OCI-LY7 (cell line): ENCODE data around the gene ENAM. TPM values are rescaled to one million over a fixed set of nuclear protein-coding genes. Genes with fewer than 3 reads are reported as not detected.

Experiments
- Bru-seq: library from RNA; stranded (reverse); fragments of 400-500 nt; gene quantifications from one replicate; lab custom pipeline; 2021; lab: Mats Ljungman, UMichigan
- BruChase-seq, 2 experiments: library from RNA; stranded (reverse); fragments of 400-500 nt; gene quantifications; one replicate each; lab custom pipeline; 2021; lab: Mats Ljungman, UMichigan
- BruUV-seq: library from RNA; stranded (reverse); fragments of 400-500 nt; replicated peaks from 2 replicates; lab custom pipeline; 2021; lab: Mats Ljungman, UMichigan
- CTCF ChIA-PET: fragments of 300-600 bp; sonication (Branson Sonifier 250); formaldehyde crosslinking; loops from one replicate; lab custom pipeline; 2022; ENCODE audit warnings: antibody characterized with exemption; ENCODE audit not compliant: unreplicated experiment; lab: Charles Lee
- POLR2A ChIA-PET: fragments of 300-600 bp; sonication (Branson Sonifier 250); formaldehyde crosslinking; loops from one replicate; lab custom pipeline; 2022; ENCODE audit warnings: antibody characterized with exemption; lab: Charles Lee
- DNase-seq: peaks from one replicate; pipeline ENCODE4 v3.0.0-alpha.2; 2015; ENCODE audit warnings: low spot score
- H2AFZ ChIP-seq: fragments of 200-600 bp; sonication (generic), shearing (Covaris generic); 2 replicates; pipeline ENCODE4 v1.6.1; 2014; ENCODE audit warnings: mild to moderate bottlenecking, antibody characterized with exemption, low read length, moderate library complexity
- H3K27ac ChIP-seq: fragments of 200-600 bp; sonication (generic); 2 replicates; pipeline ENCODE4 v1.5.1; 2014; ENCODE audit warnings: mixed run types, low read depth, mild to moderate bottlenecking, moderate library complexity, low read length, inconsistent platforms; ENCODE audit not compliant: poor library complexity, severe bottlenecking
- H3K36me3 ChIP-seq: fragments of 200-600 bp; sonication (generic); 2 replicates; pipeline ENCODE4 v1.6.1; 2014; ENCODE audit warnings: mild to moderate bottlenecking, antibody characterized with exemption, low read length, moderate library complexity, mixed read lengths; ENCODE audit not compliant: insufficient read depth
- H3K4me1 ChIP-seq: fragments of 200-600 bp; sonication (generic); 2 replicates; pipeline ENCODE4 v1.5.1; 2014; ENCODE audit warnings: mild to moderate bottlenecking, low read length; ENCODE audit not compliant: insufficient read depth, poor library complexity, severe bottlenecking
- H3K4me2 ChIP-seq: fragments of 200-600 bp; sonication (generic); 2 replicates; pipeline ENCODE4 v1.6.1; 2014; ENCODE audit warnings: mild to moderate bottlenecking, low read length
- H3K4me3 ChIP-seq: fragments of 200-600 bp; sonication (generic); 2 replicates; pipeline ENCODE4 v1.5.1; 2014; ENCODE audit warnings: mild to moderate bottlenecking, low read depth, low read length; ENCODE audit not compliant: poor library complexity, severe bottlenecking
- H3K79me2 ChIP-seq: fragments of 200-600 bp; sonication (generic); 2 replicates; pipeline ENCODE4 v1.6.1; 2016; ENCODE audit warnings: low read depth, mild to moderate bottlenecking, low read length, moderate library complexity, mixed read lengths; ENCODE audit not compliant: insufficient read depth
- H3K9me2 ChIP-seq: fragments of 200-600 bp; sonication (generic); 2 replicates; pipeline ENCODE4 v1.6.1; 2016; ENCODE audit warnings: mild to moderate bottlenecking, low read length, mixed read lengths; ENCODE audit not compliant: insufficient read depth
- H3K9me3 ChIP-seq: fragments of 200-600 bp; sonication (generic); 2 replicates; pipeline ENCODE4 v1.6.1; 2014; ENCODE audit warnings: mild to moderate bottlenecking, mixed run types, low read length, mixed read lengths
- H4K20me1 ChIP-seq: fragments of 200-600 bp; sonication (generic); 2 replicates; pipeline ENCODE4 v1.6.1; 2014; ENCODE audit warnings: mild to moderate bottlenecking, antibody characterized with exemption, low read length, moderate library complexity, mixed read lengths; ENCODE audit not compliant: insufficient read depth
- EZH2phosphoT487 ChIP-seq: fragments of 200-600 bp; sonication (generic); IDR thresholded peaks from 2 replicates; pipeline ENCODE4 v1.6.1; 2018; ENCODE audit warnings: low read depth, borderline replicate concordance, mild to moderate bottlenecking, mixed run types, antibody characterized with exemption, low read length, moderate library complexity, mixed read lengths
- intact Hi-C: fragments of 100-400 bp; cut with micrococcal nuclease; formaldehyde crosslinking; loops from one replicate; pipeline ENCODE4 v1.10.0; 2022; ENCODE audit not compliant: unreplicated experiment
- long read RNA-seq: library from polyadenylated mRNA; stranded (forward); transcript quantifications from one replicate; pipeline ENCODE4 v2.0.0, GENCODE V29; 2022
- total RNA-seq, 2 experiments: library from RNA; depleted of rRNA in 1 of 2; stranded (reverse); fragments of >200 nt in 1 of 2; shearing (Covaris generic) in 1 of 2; gene quantifications; 2 replicates each; pipeline ENCODE4 v1.2.3, GENCODE V29; 2014 to 2022
- TF ChIP-seq, protein P1 (sequence below): fragments of 200-600 bp; sonication (generic); conservative IDR thresholded peaks from 2 replicates; pipeline ENCODE4 v1.5.1; 2014; ENCODE audit warnings: mild to moderate bottlenecking, antibody characterized with exemption, low read length, moderate library complexity, mixed read lengths

The ENAM gene, protein sequence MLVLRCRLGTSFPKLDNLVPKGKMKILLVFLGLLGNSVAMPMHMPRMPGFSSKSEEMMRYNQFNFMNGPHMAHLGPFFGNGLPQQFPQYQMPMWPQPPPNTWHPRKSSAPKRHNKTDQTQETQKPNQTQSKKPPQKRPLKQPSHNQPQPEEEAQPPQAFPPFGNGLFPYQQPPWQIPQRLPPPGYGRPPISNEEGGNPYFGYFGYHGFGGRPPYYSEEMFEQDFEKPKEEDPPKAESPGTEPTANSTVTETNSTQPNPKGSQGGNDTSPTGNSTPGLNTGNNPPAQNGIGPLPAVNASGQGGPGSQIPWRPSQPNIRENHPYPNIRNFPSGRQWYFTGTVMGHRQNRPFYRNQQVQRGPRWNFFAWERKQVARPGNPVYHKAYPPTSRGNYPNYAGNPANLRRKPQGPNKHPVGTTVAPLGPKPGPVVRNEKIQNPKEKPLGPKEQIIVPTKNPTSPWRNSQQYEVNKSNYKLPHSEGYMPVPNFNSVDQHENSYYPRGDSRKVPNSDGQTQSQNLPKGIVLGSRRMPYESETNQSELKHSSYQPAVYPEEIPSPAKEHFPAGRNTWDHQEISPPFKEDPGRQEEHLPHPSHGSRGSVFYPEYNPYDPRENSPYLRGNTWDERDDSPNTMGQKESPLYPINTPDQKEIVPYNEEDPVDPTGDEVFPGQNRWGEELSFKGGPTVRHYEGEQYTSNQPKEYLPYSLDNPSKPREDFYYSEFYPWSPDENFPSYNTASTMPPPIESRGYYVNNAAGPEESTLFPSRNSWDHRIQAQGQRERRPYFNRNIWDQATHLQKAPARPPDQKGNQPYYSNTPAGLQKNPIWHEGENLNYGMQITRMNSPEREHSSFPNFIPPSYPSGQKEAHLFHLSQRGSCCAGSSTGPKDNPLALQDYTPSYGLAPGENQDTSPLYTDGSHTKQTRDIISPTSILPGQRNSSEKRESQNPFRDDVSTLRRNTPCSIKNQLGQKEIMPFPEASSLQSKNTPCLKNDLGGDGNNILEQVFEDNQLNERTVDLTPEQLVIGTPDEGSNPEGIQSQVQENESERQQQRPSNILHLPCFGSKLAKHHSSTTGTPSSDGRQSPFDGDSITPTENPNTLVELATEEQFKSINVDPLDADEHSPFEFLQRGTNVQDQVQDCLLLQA
- total RNA-seq (2014; rRNA removed; shearing (Covaris generic)), result 0.32 TPM in 1 of 2 replicates, not detected in the other
- total RNA-seq (2022), result 3.5 and 6.2 TPM in 2 replicates
- Bru-seq, nascent RNA, result percentile 6 among the genes with signal in this experiment
- percentile 7 among the genes with signal in this experiment for BruChase-seq, experiment 1, labeled RNA remaining after a 6-hour chase
- BruChase-seq, experiment 2, labeled RNA remaining after a 2-hour chase, result percentile 7 among the genes with signal in this experiment
- long read RNA-seq, result 0 reads

- no TSS peak for BruUV-seq
- no peak for TF ChIP-seq EZH2phosphoT487
- H3K9me3 ChIP-seq, result no peaks in the 10 kb centered on the region
- POLR2A ChIA-PET, result interaction anchor here (0.7 to 2.3 kb wide), 9 partner anchors 10 to 342 kb away, joined by 3 to 16 read pairs (median 5); no protein-coding TSS in a partner anchor
- peaks cover 9% of the 10 kb centered on the region; the same call in 1 of the 2 replicates for H3K36me3 ChIP-seq
- no peak within 1 kb of the TSS for H2AFZ ChIP-seq
- CTCF ChIA-PET, result no interaction called here
- peaks cover 18% of the 10 kb centered on the region for H3K4me1 ChIP-seq
- no peak within 1 kb of the TSS for H3K27ac ChIP-seq
- no peaks in the 10 kb centered on the region for H3K9me2 ChIP-seq
- H4K20me1 ChIP-seq, result no peaks in the 10 kb centered on the region
- intact Hi-C loops, result no loop called here
- no peak for DNase-seq
- H3K4me3 ChIP-seq, result no peak within 1 kb of the TSS
- no peaks in the 10 kb centered on the region for H3K79me2 ChIP-seq
- H3K4me2 ChIP-seq, result no peak within 1 kb of the TSS
Observed at GRCh38 chr4:70628444-70628843, at the start of gene ENAM. Gene ENAM, plus strand, starts transcription at chr4:70628744. Its CDS starts 757 bp downstream, at chr4:70629501.

GRCh38 chr4:70581980-70582379 lies 46.6 kb upstream of the ENAM start:
- no TSS peak for BruUV-seq
- intact Hi-C loops, result no loop called here
- no peaks in the 10 kb centered on the region for H4K20me1 ChIP-seq
- TF ChIP-seq EZH2phosphoT487, result no peak
- TF ChIP-seq, protein P1, sequence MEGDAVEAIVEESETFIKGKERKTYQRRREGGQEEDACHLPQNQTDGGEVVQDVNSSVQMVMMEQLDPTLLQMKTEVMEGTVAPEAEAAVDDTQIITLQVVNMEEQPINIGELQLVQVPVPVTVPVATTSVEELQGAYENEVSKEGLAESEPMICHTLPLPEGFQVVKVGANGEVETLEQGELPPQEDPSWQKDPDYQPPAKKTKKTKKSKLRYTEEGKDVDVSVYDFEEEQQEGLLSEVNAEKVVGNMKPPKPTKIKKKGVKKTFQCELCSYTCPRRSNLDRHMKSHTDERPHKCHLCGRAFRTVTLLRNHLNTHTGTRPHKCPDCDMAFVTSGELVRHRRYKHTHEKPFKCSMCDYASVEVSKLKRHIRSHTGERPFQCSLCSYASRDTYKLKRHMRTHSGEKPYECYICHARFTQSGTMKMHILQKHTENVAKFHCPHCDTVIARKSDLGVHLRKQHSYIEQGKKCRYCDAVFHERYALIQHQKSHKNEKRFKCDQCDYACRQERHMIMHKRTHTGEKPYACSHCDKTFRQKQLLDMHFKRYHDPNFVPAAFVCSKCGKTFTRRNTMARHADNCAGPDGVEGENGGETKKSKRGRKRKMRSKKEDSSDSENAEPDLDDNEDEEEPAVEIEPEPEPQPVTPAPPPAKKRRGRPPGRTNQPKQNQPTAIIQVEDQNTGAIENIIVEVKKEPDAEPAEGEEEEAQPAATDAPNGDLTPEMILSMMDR, result no peak
- no peaks in the 10 kb centered on the region for H3K9me3 ChIP-seq
- no peaks in the 10 kb centered on the region for H3K79me2 ChIP-seq
- no peak for DNase-seq
- CTCF ChIA-PET, result no interaction called here
- no peak overlapping the region for H3K4me3 ChIP-seq
- H3K4me1 ChIP-seq, result no peaks in the 10 kb centered on the region
- H3K9me2 ChIP-seq, result no peaks in the 10 kb centered on the region
- no peak overlapping the region for H2AFZ ChIP-seq
- POLR2A ChIA-PET, result interaction anchor here (0.7 to 1.0 kb wide), 2 partner anchors 10 to 1142 kb away, joined by 3 read pairs; partner anchors contain the start of gene AMBN
- no peak overlapping the region for H3K27ac ChIP-seq
- no peak overlapping the region for H3K4me2 ChIP-seq
- H3K36me3 ChIP-seq, result no peaks in the 10 kb centered on the region
